Progenitor cell of endocrine pancreas (in vitro differentiated cells): ENCODE measurements around the gene PTAR1. TPM values are rescaled to one million over a fixed set of nuclear protein-coding genes. Genes with fewer than 3 reads are reported as not detected.

Source experiments
- DNase-seq: peaks from one replicate; pipeline ENCODE4 v3.0.0; 2021; ENCODE audit warnings: low spot score; ENCODE audit not compliant: unreplicated experiment
- H3K27ac Mint-ChIP-seq: 2 replicates; pipeline ENCODE4 v1.8.0; 2021; ENCODE audit warnings: mild to moderate bottlenecking, moderate library complexity, mixed read lengths
- H3K27me3 Mint-ChIP-seq: 2 replicates; pipeline ENCODE4 v1.8.0; 2021; ENCODE audit warnings: mixed read lengths
- H3K36me3 Mint-ChIP-seq: 2 replicates; pipeline ENCODE4 v1.8.0; 2022; ENCODE audit warnings: mixed read lengths; ENCODE audit not compliant: insufficient read depth
- H3K4me1 Mint-ChIP-seq: 2 replicates; pipeline ENCODE4 v1.8.0; 2021; ENCODE audit warnings: low read depth, mixed read lengths
- H3K4me3 Mint-ChIP-seq: 2 replicates; pipeline ENCODE4 v1.8.0; 2021; ENCODE audit warnings: low read depth, mild to moderate bottlenecking, moderate library complexity, mixed read lengths
- H3K9me3 Mint-ChIP-seq: 2 replicates; pipeline ENCODE4 v1.8.0; 2021; ENCODE audit warnings: low read depth, mixed read lengths
- total RNA-seq: library from RNA; stranded (reverse); gene quantifications from 2 replicates; pipeline ENCODE4 v1.2.1, GENCODE V29; 2021
- TF ChIP-seq, protein P1 (sequence below): fragments of 200-600 bp; sonication (generic); IDR thresholded peaks from one replicate; pipeline ENCODE4 v1.5.0; 2021; ENCODE audit warnings: antibody characterized with exemption, mild to moderate bottlenecking; ENCODE audit not compliant: unreplicated experiment

PTAR1 gene
- total RNA-seq, 1 donor from 2014 or later, result 59.3 TPM

DNA sequence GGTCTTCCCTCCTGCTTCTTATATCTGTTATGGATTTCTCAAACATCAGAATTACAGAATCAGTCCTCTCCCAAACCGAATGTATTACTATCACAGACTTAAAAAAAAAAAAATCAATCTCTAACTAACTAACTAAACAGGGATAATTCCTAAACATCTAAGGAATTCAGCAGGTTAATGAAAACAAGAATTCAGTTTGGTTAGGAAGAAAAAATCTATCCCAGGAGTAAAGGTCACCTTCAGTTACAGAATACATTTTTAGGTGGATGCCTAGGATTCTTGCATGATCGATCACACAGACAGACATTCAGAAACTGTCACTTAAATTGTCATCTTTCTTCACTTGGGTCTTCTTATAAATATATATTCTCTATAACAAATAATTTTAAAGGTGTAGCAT, 11.5 kb downstream of the PTAR1 start:
- Mint-ChIP-seq H3K4me1 (peaks cover 49% of the 10 kb centered on the region), H3K27ac (peak overlapping the region; percentile 91), H3K27me3 (no peaks in the 10 kb centered on the region), H3K36me3 (peaks cover 17% of the 10 kb centered on the region), H3K9me3 (no peaks in the 10 kb centered on the region), H3K4me3 (peak overlapping the region; percentile 2)
- TF ChIP-seq, protein P1, sequence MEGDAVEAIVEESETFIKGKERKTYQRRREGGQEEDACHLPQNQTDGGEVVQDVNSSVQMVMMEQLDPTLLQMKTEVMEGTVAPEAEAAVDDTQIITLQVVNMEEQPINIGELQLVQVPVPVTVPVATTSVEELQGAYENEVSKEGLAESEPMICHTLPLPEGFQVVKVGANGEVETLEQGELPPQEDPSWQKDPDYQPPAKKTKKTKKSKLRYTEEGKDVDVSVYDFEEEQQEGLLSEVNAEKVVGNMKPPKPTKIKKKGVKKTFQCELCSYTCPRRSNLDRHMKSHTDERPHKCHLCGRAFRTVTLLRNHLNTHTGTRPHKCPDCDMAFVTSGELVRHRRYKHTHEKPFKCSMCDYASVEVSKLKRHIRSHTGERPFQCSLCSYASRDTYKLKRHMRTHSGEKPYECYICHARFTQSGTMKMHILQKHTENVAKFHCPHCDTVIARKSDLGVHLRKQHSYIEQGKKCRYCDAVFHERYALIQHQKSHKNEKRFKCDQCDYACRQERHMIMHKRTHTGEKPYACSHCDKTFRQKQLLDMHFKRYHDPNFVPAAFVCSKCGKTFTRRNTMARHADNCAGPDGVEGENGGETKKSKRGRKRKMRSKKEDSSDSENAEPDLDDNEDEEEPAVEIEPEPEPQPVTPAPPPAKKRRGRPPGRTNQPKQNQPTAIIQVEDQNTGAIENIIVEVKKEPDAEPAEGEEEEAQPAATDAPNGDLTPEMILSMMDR, result no peak
- DNase-seq, result no peak

- Mint-ChIP-seq H3K4me1 (peaks cover 45% of the 10 kb centered on the region), H3K36me3 (peaks cover 17% of the 10 kb centered on the region), H3K9me3 (no peaks in the 10 kb centered on the region), H3K27ac (peak overlapping the region; percentile 91), H3K27me3 (no peaks in the 10 kb centered on the region), H3K4me3 (no peak overlapping the region)
- DNase-seq, result no peak
- TF ChIP-seq, protein P1, result no peak
Observed at GRCh38 chr9:69746859-69747560, 12.8 kb downstream of the PTAR1 start.

DNA sequence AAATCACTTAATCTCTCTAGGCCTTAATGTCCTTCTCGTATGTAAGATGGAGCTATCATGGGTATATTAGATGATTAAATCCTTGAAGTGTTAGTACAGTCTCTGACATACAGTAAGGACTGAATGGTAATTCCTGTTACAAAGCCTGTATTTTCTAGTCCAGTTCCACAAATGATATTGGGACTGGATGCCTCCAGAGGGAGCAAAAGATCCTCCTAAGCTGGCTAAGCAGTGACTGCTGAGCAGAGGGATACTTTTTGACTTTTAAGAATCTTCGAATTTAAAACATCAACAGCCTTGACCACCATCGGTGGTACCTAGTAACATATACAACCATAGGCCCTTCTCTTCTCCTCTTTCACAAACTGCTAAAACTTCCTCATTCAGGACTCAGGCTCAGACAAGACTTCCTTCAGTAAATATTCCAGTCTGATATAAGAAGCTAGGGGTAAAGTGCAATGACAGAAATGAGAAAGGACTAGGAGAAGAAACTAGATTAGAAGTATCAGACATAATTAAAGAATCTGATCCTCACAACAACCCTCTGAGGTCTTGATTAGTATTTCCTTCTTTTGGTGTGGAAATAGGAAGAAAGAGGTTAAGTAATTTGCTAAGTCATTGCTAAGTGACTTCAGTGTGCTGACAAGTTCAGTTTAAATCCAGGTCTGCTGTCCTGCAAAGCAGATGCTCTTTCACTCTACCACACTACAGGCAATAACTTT, 13.9 kb downstream of the PTAR1 start:
- peak overlapping the region; percentile 23 for H3K27ac Mint-ChIP-seq
- H3K27me3 Mint-ChIP-seq, result no peaks in the 10 kb centered on the region
- no peak overlapping the region for H3K4me3 Mint-ChIP-seq
- peaks cover 38% of the 10 kb centered on the region for H3K4me1 Mint-ChIP-seq
- no peaks in the 10 kb centered on the region for H3K9me3 Mint-ChIP-seq
- TF ChIP-seq, protein P1, result no peak
- no peak for DNase-seq
- peaks cover 19% of the 10 kb centered on the region for H3K36me3 Mint-ChIP-seq

DNA sequence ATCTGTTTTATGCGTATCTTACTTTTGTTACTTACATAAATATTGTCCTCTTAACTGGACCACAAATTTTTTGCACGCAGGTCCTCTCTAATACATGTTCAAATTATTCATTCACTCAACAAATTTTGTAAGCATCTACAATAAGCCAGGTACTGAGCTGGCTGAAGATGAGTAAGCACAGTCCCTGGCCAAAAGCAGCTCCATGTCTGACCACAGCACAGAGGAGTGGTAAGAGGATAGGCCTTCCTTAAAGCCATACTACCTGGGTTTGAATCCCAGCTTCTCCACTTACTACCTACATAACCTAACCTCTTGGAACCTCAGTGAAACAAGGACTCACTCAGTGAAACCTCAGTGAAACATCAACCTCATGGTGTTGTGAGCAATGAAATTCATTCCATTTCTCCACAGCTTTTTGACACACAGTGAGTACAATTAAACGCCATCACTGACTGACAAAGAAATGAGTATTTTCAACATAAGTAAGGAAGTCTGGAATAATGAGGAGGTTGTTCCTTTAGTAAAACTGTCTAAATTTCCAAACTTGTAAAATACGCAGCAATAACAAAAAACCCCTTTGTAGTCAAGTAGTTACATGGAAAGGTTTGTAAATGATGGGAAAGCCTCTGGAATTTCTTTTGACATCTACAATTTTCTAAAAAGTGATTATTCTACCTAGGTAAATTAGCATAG, 15.0 kb downstream of the PTAR1 start:
- Mint-ChIP-seq H3K4me3 (no peak overlapping the region), H3K36me3 (peaks cover 21% of the 10 kb centered on the region), H3K27me3 (no peaks in the 10 kb centered on the region), H3K9me3 (no peaks in the 10 kb centered on the region), H3K27ac (no peak overlapping the region), H3K4me1 (peaks cover 34% of the 10 kb centered on the region)
- TF ChIP-seq, protein P1, result no peak
- no peak for DNase-seq

- Mint-ChIP-seq H3K27ac (no peak overlapping the region), H3K27me3 (no peaks in the 10 kb centered on the region), H3K36me3 (peaks cover 23% of the 10 kb centered on the region), H3K9me3 (no peaks in the 10 kb centered on the region), H3K4me3 (no peak overlapping the region), H3K4me1 (peaks cover 31% of the 10 kb centered on the region)
- no peak for DNase-seq
- TF ChIP-seq, protein P1, result no peak
Observed at GRCh38 chr9:69743930-69744329, 15.9 kb downstream of the PTAR1 start.
